GM21619 (cell line): ENCODE data around the gene OPN1MW.
A peak's percentile ranks its signal among the peaks of the same experiment; 100 is the strongest.
"Not testable (repeated sequence)": the region's sequence is repeated elsewhere in the genome, so short reads cannot be mapped to it uniquely, and the experiment has no call there.

Experiments used
- ATAC-seq: cut with Tn5 transposase; IDR thresholded peaks from one replicate; pipeline ENCODE4 v1.9.1; 2021; ENCODE audit not compliant: unreplicated experiment

Gene OPN1MW

GRCh38 chrX:154209670-154210418, 27.4 kb downstream of the OPN1MW start:
- ATAC-seq: peak; percentile 85

- ATAC-seq: not testable (repeated sequence)
These were observed 28.7 kb downstream of the OPN1MW start for GRCh38 chrX:154211057-154211456.

GRCh38 chrX:154211499-154211898, 29.1 kb downstream of the OPN1MW start:
- not testable (repeated sequence) for ATAC-seq

- ATAC-seq: not testable (repeated sequence)
These were observed 37.1 kb downstream of the OPN1MW start, which contains the start of gene OPN1MW2 for GRCh38 chrX:154219456-154219855. OPN1MW2 (plus strand) TSS chrX:154219756; CDS start chrX:154219816, 60 bp downstream.

GRCh38 chrX:154225292-154225691, 42.9 kb downstream of the OPN1MW start:
- not testable (repeated sequence) for ATAC-seq

GRCh38 chrX:154226706-154227105, 44.3 kb downstream of the OPN1MW start:
- ATAC-seq: not testable (repeated sequence)

GRCh38 chrX:154231443-154231842, 49.0 kb downstream of the OPN1MW start:
- not testable (repeated sequence) for ATAC-seq

GRCh38 chrX:154233620-154234019, 51.2 kb downstream of the OPN1MW start:
- not testable (repeated sequence) for ATAC-seq

- not testable (repeated sequence) for ATAC-seq
These were observed 56.7 kb downstream of the OPN1MW start for GRCh38 chrX:154238939-154239559.

- ATAC-seq: not testable (repeated sequence)
These were observed 57.6 kb downstream of the OPN1MW start for GRCh38 chrX:154239982-154240503.
